H54 (cell line): ENCODE data around the gene MRPS15.

Source experiments
- DNase-seq: peaks from one replicate; pipeline ENCODE4 v3.0.0; 2011; ENCODE audit warnings: low spot score, mixed read lengths; ENCODE audit not compliant: insufficient read length
- FAIRE-seq: peaks from 3 replicates; lab custom pipeline; 2011; peaks lifted over from hg19 to GRCh38; lab: Jason Lieb, UNC
- POLR2A ChIP-seq: IDR thresholded peaks from 2 replicates; pipeline ENCODE4 v1.6.1; 2011; ENCODE audit warnings: low read depth, mild to moderate bottlenecking, low read length

Gene MRPS15

DNA sequence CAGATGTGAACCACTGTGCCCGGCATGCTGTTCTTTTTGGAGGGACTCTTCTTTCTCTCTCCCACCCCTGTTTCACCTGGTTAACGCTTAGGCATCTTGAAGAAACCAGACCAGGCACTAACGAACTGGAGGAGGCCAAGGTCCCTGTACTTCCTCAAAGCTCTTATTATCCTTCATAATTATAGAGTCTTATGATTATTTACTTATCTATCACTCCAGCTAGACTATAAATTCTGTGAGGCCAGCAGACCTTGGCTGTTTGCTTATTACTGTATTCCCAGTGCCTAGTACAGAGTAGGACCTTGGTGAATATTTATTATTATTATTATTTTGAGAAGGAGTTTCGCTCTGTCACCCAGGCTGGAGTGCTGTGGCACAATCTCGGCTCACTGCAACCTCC, 12.8 kb upstream of the MRPS15 start:
- no peak for DNase-seq
- FAIRE-seq = no peak
- no peak for TF ChIP-seq POLR2A

DNA sequence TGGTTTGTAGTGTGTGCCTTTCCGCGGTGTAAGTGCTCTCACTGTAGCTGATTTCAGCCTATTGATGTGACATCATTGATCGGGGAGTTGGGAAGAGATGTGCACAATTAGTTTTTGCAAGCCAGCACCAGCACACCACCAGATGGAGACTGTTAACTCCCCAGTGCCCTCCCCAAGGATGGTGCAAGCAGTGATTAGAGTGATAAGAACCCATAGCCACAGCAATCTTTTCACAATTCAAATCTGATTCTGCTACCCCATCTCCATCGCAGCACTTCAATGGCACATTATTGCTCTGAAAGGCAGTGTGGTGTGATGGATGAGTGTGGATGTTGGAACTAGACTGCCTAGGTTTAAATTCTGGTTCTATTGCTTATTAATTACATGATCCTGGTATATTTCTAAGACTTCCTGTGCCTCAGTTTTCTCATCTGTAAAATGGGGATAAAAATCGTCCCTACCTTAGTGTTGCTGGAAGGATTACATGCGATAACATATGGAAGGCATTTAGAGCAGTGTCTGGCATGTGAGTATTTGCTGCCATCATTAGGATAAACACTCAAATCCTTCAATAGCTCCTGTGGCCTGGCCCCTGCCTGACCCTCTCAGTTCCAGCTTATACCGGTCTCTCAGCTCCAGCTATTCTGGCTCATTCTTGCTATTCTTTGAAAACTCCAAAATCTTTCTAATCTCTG, 11.9 kb upstream of the MRPS15 start:
- TF ChIP-seq POLR2A = no peak
- DNase-seq (no peak), FAIRE-seq (no peak)

DNA sequence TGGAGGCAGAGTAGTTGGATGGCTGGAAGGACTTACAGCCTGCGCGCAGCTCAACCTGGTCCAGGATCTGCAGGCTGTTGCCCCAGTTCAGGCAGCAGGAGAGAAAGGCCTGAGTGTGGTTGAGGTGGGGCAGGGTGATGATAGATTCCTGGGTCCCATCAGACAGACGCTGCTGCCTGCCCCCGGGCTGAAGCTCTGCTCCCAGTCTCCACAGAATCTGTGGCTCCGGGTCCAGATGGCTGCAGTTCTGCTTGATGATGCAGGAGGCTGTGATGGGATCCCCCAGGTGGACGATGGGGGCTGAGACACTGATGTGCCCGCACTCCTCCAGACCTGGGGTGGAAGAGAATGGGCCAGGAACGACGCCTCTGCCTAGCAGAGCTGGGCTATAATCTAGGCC, 11.2 kb upstream of the MRPS15 start:
- no peak for DNase-seq
- no peak for FAIRE-seq
- no peak for TF ChIP-seq POLR2A

DNA sequence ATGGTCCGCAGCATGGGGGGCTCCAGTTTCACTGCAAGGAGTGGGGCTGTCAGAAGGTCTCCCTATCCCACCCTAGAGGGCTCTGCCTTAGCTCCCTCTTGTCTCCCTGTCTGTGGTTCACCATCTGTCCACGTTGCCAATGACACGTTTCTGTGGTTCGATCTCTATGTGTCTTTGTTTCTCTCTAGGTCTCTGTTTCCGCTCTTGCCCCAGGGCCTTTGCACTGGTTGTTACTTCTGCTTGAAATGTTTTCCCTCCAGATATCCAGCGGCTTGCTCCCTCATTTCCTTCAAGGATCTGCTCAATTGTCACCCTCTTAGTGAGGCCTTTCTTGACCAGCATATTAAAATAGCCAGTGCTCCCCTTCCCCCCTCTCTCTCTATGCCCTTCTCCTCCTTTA, 8.5 kb upstream of the MRPS15 start:
- no peak for FAIRE-seq
- no peak for TF ChIP-seq POLR2A
- DNase-seq = no peak

DNA sequence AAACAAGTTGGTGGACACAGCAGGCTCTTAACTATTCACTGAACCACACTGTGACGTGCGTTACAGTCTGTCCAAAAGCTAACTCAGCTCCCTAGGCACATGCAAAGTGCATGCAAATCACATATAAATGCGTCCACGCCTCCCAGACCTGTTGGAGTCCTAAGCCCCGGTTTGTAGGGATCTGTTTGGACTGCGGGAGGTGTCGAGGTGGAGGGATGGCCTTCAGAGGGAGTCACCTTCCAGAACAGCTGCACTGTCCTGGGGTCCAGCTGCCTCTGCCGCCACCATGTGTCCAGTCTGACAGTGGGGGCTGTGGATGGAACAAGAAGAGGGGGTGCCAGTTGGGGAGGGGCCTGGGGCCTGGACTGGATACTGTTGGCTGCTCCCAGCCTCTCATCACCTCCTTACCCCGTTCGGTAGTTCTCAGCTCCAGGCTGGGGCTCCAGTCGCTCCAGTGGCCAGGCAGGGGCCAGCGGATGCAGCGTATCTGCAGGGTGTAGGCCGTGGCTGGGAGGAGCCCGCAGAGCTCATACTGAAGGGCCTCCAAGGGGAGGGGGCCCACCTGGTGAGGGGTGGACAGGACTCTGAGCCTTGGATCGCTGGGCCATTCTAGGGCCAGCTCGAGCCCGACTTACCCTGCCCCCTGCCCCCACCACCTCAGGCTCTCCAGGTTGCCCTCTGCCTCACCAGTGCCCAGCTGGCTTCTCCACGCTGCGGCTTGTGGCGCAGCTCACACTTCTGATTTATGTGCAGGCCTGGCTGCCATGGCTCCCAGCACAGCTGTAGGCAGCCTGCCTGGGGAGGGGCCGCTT, 7.9 kb upstream of the MRPS15 start:
- DNase-seq (no peak), FAIRE-seq (no peak)
- no peak for TF ChIP-seq POLR2A

DNA sequence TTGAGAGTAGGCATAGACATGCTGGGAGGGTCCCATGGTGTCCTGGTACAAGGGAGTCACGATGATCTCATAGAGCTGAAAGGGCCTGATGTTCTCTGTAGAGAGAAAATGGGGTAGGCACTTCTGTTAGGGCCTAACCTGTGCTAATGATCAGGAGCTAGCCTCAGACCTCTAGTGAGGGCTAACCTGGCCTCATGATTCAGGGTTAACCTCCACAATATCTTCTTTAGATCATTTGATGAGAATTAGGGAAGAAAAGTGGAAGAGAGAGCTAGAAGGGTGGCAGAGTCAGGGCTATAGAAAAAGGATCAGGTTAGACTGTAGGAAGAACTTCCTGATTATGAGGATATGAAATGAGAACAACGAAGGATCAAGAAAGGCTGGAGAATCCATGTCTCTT, 5.0 kb upstream of the MRPS15 start:
- TF ChIP-seq POLR2A = no peak
- no peak for FAIRE-seq
- no peak for DNase-seq

DNA sequence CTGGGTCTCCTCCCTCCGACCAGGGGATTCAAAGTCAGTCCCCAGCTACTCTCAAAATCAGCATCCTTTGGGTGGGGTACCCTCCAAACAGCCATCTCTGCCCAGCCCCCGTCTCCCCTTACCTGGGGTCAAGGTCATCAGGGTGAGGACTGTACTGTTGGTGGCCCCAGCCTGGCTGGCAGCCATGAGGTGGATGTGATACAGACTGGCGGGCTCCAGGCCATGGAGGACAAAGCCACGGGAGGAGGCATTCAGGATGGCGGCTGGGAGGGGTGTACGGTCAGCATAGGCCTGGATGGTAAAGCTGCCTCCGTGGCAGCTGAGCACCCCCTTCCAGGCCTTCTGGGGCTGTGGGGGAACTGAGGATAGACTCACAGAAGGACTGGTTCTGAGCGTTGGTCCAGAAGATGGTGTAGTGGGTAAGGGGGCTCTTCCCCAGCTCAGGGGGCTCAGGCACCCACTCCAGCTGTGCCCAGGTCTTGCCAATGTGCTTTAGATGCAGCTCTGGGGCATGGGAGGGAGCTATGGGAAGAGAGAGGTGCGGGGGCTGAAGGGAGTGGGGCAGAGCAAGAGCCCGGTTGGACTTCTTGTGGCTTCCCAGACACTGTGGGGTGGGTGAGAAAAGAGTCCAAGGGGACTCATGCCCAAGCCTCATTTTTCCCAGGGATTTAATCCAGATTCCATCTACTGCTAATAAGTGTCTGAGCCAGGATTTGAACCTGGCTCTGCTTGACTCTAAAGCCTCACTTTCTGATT, 3.7 kb upstream of the MRPS15 start:
- no peak for TF ChIP-seq POLR2A
- no peak for DNase-seq
- FAIRE-seq = no peak

DNA sequence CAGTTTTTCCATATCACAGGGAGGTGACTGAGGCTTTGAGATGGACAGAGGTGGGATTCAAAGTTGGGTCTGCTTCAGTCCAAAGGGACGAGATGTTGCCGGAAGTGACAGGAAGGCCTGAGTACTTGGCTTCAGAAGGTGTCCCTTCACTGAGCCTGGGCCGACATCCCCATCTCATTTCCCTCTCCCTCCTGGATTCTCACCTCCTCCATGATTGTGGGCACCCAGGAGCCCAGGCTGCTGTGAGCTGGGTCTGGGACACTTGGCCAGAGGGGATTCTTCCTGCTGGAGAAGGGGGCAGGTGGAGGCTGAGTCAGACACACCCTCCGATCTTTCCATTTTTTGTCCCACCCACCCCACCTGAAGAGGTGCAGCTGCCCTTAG, 2.8 kb upstream of the MRPS15 start:
- no peak for TF ChIP-seq POLR2A
- no peak for FAIRE-seq
- no peak for DNase-seq

DNA sequence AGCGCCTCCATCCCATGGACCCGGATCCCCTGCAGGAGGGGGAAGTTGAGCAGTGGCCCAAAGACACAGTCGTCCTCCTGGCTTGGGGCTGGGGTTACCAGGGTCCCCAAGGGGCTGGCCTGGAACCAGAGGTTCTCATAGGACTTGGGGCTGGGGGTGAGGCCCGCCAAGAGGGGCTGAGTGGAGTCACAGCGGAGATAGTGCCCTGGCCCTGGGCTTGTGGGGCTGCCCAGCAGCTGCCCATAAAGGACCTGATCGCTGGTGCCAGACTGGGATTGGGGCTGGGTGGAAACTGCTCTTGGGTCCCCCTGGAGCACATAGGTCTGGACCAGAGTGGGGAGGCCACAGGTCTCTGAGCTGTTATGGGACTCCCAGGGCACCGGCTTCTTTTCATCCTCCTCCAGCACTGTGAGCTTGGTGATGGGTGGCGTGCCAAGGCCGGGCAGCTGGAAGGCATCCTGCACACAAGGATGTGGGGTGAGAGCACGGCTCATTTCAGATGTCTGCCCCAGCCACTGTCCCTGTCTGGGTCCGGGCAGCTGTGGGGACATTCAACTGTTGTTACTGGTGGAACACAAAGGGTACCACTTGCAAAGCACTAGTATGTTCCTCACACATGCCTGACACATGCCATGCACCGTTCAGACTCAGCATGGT, 2.3 kb upstream of the MRPS15 start:
- DNase-seq = no peak
- no peak for FAIRE-seq
- TF ChIP-seq POLR2A = no peak

DNA sequence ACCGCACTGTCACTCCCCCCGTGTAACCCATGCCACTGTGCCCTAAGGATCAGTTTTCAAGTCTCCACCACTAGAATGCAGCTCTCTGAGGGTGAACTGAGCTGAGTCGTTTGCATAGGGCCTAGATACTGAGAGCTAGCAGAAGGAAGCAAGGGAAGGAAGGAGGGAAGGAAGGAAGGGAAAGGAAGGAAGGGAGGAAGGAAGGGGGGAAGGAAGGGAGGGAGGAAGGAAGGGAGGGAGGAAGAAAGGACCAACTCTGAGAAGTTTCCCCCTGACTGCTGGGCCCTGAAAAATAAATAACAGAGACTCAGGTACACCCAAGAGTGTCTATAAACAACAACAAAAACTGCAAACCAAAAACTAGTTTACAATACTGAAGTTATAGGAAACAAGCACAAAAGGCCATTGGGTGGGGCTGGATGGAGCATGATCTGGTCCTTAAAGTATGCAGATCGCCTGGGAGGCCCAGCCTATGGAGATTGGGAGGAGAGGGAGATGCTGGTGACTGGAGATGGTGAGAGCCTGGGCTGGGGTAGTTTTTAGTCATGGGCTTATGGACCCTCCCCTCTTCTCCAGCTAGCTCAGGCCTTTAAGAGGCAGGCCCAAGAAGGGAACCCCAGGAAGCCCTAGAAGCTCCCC, 1.7 kb upstream of the MRPS15 start:
- DNase-seq (peak; percentile 37), FAIRE-seq (no peak)
- TF ChIP-seq POLR2A = no peak

DNA sequence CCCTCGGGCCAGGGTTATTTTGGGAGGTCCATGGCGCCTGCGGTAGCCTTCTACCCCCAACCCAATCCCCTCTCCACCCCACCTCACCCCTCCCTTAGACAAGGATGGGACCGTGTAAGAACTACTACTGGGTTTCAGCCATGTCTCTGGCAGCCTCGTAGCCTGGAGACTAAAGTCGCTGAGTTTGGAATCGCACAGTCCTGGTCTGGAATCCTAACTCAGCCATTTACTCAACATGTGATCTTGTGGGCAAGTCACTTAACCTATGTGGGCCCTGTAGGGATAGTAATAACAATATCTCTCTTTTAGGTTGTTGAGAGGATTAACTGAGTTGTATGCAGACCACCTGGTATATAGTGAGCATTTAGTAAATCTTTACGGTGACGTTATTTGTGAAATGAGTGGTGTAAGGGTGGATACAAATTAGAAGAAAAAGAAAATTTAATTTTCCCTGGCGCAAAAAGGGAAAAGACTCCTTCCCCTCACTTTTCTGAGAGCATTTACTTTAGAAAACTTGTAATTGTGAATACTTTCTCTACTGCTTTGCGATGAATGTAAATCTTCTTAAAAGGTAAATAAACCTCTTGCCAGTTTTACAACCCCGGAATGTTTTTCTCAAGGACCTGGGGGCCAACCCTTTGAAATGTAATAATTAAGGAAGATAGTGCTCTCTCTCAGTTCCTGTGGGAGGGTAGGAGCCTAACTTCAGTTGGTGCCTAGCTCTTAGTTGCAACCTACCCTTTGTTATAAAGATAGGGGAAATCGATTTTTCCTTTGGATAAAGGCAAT, 615 bp upstream of the MRPS15 start:
- DNase-seq (peak; percentile 32), FAIRE-seq (no peak)
- no peak for TF ChIP-seq POLR2A

DNA sequence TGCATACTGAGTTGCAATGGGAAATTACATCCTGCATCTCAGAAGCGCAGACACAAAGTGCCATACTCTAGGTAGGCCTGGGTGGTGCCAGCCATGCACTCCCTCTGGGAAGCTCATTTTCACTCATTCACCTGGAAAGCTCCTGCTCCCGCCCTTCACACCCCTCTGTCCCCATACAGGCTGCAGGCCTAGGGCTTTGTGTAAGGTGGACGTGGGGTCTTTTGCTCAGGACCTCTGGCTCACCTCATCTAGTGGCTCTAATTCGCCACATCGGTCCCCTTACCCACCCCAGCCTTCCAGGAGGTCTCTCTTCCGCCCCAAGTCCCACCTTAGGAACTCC, 751 bp downstream of the MRPS15 start:
- FAIRE-seq (no peak), DNase-seq (no peak)
- TF ChIP-seq POLR2A = no peak

DNA sequence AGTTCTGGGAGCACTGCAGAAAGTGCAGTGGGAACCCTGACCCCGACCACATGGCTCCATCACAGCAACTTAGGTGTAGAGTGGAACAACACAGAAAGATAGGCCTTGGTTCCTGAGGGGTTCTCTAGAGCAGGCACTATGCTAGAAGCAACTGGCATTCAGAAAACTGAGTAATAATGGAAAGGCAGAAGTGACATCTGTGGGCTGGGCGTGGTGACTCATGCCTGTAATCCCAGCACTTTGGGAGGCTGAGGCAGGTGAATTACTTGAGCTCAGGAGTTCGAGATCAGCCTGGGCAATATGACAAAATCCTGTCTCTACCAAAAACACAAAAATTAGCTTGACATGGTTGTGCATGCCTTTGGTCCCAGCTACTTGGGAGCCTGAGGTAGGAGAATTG, 5.3 kb downstream of the MRPS15 start:
- FAIRE-seq = no peak
- DNase-seq = no peak
- TF ChIP-seq POLR2A = no peak
